ENCODE measurements around the gene MYO7B.

Gene MYO7B

GRCh38 chr2:127683757-127684156 is 148.3 kb downstream of the MYO7B start:
- peak; percentile 51 for DNase-seq

GRCh38 chr2:127685410-127686080 is 150.1 kb downstream of the MYO7B start:
- DNase-seq = no peak
